GM21367 (cell line): ENCODE measurements around the gene AMN1.
"Not testable (repeated sequence)": the region's sequence is repeated elsewhere in the genome, so short reads cannot be mapped to it uniquely, and the experiment has no call there.

Experiments
- ATAC-seq: cut with Tn5 transposase; IDR thresholded peaks from one replicate; pipeline ENCODE4 v1.9.1; 2021; ENCODE audit not compliant: unreplicated experiment

The AMN1 gene

GRCh38 chr12:31733549-31734432, 5.0 kb upstream of the AMN1 start:
- ATAC-seq, result not testable (repeated sequence)

DNA sequence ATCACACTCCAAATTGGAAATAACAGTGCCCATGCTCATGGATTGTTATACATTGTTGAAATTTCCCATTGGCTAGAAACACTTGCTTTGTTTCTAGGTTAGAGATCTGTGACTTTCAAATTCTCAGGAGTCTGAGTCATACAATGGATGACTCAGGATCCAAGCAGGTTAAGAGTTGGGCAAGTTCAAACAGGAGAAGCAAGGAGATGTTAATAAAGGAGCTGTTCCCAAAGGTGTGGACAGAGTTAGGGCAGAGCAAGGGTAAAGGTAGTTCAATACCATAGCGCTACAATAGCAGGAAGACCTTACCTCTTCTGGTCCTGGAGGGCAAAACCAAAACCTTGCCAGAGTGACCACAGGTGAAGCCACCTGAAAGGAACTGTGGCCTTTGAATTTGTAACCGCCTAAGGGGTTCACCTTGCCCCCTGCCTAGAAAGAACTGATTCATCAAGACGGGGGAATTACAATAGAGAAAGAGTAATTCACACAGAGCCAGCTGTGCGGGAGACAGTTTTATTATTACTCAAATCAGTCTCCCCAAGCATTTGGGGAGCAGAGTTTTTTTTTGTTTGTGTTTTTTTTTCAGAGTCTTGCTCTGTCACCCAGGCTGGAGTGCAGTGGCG, 4.2 kb upstream of the AMN1 start:
- ATAC-seq, result no peak

GRCh38 chr12:31731203-31731602, 2.4 kb upstream of the AMN1 start:
- ATAC-seq, result not testable (repeated sequence)

DNA sequence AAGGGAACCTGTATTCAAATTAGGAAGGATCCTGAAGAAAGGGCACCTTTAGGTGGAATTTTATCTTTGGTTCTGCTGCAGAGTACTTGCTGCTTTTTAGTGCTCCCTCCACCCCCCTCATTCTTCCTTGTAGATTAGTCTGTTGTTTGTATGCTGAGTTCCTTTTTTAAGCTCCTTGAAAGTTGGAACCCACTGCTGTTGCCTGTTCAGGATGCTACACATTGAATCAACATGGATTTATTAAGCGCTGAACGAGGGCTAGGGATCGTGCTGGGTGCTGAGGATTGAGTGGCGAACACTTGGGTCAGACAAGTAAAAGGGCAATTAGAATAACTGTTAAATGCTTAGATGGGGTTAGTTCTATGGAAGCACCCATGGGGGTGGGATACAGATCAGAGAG, 884 bp upstream of the AMN1 start:
- no peak for ATAC-seq

- no peak for ATAC-seq
These were observed 418 bp downstream of the AMN1 start for GRCh38 chr12:31728289-31728916.

DNA sequence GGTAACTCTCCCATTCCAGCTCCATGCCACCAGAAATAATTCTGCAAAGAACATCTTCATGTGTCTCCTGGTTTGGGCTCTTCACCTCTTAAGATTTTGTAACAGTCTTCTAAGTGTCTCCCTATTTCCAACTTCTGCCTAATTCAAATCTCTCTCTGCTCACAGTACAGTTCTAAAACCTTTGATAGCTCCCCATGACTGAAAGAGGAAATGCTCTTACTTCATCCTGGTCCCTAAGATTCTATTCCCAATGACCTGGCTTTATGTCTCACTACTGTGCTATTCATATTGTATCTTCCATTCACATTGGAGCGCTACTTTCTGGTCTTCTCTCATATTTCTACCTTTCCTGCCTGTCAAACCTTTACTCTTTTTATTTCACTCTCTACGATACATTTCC, 1.6 kb downstream of the AMN1 start:
- no peak for ATAC-seq

GRCh38 chr12:31726575-31726974, 2.2 kb downstream of the AMN1 start:
- no peak for ATAC-seq

DNA sequence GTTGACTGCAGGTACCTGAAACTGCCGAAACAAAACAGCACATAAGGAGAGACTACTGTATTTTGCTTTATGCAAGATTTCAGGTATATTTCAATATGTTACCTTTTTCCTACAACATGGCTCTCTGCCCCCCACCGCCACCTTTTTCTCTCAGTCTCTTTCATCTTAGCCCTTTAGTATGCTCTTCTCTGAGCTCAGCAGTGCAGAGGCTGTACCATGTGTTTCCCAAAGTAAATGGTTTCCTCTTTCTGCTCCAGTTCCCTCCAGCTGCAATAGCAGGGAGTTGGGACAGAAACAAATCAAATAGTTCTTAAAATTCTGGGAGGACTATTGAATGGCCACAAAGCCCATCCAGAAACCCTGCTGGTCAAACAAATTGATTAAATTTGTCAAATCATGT, 4.3 kb downstream of the AMN1 start:
- ATAC-seq, result no peak

GRCh38 chr12:31722580-31722979, 6.2 kb downstream of the AMN1 start:
- no peak for ATAC-seq

- not testable (repeated sequence) for ATAC-seq
These were observed 10.2 kb downstream of the AMN1 start for GRCh38 chr12:31718542-31719198.

DNA sequence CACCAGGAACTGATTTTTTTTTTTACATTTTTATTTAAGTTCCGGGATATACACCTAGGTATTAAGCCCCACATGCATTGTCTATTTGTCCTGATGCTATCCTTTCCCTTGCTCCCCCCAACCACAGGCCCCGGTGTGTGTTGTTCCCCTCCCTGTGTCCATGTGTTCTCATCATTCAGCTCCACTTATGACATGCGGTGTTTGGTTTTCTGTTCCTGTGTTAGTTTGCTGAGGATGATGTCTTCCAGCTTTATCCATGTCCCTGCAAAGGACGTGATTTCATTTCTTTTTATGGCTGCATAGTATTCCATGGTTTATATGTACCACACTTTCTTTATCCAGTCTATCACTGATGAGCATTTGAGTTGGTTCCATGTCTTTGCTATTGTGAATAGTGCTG, 11.8 kb downstream of the AMN1 start:
- ATAC-seq, result not testable (repeated sequence)

- no peak for ATAC-seq
These were observed 13.5 kb downstream of the AMN1 start for GRCh38 chr12:31715283-31715825.

GRCh38 chr12:31714406-31715271, 14.2 kb downstream of the AMN1 start:
- ATAC-seq, result no peak

DNA sequence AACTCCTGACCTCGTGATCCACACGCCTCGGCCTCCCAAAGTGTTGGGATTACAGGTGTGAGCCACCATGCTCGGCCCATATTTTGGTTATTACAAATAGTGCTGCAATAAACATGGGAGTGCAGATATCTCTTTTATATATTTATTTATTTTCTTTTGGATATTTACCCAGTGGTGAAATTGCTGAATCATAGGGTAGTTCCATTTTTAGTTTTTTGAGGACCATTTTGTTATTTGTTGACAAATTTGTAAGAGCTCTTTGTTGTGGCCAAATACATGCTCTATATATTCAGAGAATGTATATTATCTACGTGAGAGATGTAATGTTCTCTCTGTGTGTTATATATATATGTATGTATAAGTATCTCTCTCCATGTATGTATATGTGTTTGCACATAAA, 15.9 kb downstream of the AMN1 start:
- no peak for ATAC-seq

DNA sequence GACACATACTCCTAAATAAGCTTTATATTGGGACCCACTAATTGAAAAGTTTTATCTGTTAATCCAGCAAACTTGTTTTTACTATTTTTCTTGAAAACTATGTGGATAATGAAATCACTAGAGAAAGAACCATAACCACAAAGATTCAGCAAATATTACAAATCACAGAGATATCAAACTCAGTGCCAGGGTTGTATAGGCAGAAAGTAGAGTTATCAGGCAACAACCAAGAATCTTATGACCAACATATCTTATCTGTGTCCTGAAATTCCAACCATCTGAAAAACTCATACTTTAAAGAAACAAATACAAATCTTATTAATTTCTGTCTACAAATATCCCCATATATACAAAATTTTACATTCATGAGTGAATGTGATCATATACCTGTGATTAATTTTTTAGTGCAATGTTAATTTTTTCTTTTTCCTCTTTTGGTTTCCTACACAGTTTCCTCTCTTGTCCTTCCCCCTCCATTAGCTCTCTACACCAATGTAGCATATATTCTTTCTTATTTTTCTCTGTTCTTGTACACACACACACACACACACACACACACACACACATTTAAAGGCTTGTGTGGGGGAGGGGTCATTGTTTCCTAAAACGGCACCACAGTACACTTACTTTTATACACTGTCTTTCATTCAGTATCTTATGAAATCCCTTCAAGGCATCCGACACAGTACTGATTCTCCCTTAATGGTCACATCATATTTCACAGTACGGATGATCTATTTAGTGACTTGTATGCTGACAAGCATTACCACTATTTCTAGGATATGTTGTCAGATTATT, 18.6 kb downstream of the AMN1 start:
- no peak for ATAC-seq

GRCh38 chr12:31708118-31708517, 20.7 kb downstream of the AMN1 start:
- ATAC-seq, result not testable (repeated sequence)

GRCh38 chr12:31705621-31706020, 23.2 kb downstream of the AMN1 start:
- no peak for ATAC-seq

- ATAC-seq, result no peak
These were observed 26.8 kb downstream of the AMN1 start for GRCh38 chr12:31702047-31702446.

DNA sequence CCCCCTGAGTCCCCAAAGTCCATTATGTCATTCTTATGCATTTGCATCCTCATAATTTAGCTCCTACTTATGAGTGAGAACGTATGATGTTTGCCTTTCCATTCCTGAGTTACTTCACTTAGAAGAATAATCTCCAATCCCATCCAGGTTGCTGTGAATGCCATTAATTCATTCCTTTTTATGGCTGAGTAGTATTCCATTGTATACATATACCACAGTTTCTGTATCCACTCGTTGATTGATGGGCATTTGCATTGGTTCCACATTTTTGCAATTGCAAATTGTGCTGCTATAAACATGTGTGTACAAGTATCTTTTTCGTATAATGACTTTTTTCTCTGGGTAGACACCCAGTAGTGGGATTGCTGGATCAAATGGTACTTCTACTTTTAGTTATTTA, 38.9 kb downstream of the AMN1 start:
- not testable (repeated sequence) for ATAC-seq
